CD4-positive, alpha-beta memory T cell (primary cell): ENCODE results near the gene BANF2. TPM values are rescaled to one million over a fixed set of nuclear protein-coding genes. Genes with fewer than 3 reads are reported as not detected.

ENCODE experiments used
- CTCF ChIA-PET: fragments of 350-600 bp; sonication (Branson Sonifier 250); formaldehyde crosslinking; loops from one replicate; lab custom pipeline; 2021; ENCODE audit warnings: inconsistent platforms; ENCODE audit not compliant: partially characterized antibody; lab: Charles Lee
- POLR2A ChIA-PET: fragments of 350-600 bp; sonication (Branson Sonifier 250); formaldehyde crosslinking; loops from one replicate; lab custom pipeline; 2021; ENCODE audit not compliant: partially characterized antibody; lab: Charles Lee
- DNase-seq, 5 donors: peaks; one replicate each; pipeline versions ENCODE4 v3.0.0 to v3.0.0-alpha.2; 2020 to 2022; ENCODE audit warnings: mixed read lengths in 1 of 5
- H3K27ac ChIP-seq: one replicate; pipeline ENCODE4 v1.7.0; 2013; ENCODE audit warnings: low read depth, low read length
- H3K27me3 ChIP-seq: 2 replicates; pipeline ENCODE4 v1.7.0; 2013; ENCODE audit warnings: mild to moderate bottlenecking, low read length, moderate library complexity; ENCODE audit not compliant: insufficient read depth
- H3K36me3 ChIP-seq: 2 replicates; pipeline ENCODE4 v1.7.0; 2013; ENCODE audit warnings: mild to moderate bottlenecking, low read length, moderate library complexity; ENCODE audit not compliant: insufficient read depth
- H3K4me1 ChIP-seq: 2 replicates; pipeline ENCODE4 v1.7.0; 2013; ENCODE audit warnings: mild to moderate bottlenecking, low read length, moderate library complexity; ENCODE audit not compliant: insufficient read depth
- H3K4me3 ChIP-seq, 2 donors: one replicate each; pipeline ENCODE4 v1.7.0; 2013; ENCODE audit warnings: low read length in 2 of 2, mild to moderate bottlenecking in 1 of 2
- H3K9me3 ChIP-seq, 2 donors: one replicate each; pipeline ENCODE4 v1.7.0; 2013; ENCODE audit warnings: low read length in 2 of 2, control low read depth in 1 of 2; ENCODE audit not compliant: control insufficient read depth in 1 of 2
- H3K27ac Mint-ChIP-seq, 7 donors: one replicate each; pipeline ENCODE4 v1.8.0; 2020 to 2021; ENCODE audit warnings: mixed read lengths in 7 of 7, mild to moderate bottlenecking in 6 of 7, inconsistent platforms in 3 of 7, moderate library complexity in 3 of 7
- H3K27me3 Mint-ChIP-seq, 2 donors: one replicate each; pipeline ENCODE4 v1.8.0; 2020 to 2021; ENCODE audit warnings: mixed read lengths in 2 of 2
- H3K36me3 Mint-ChIP-seq, 2 donors: one replicate each; pipeline ENCODE4 v1.8.0; 2020 to 2021; ENCODE audit warnings: mixed read lengths in 2 of 2, inconsistent platforms in 1 of 2, mild to moderate bottlenecking in 1 of 2
- H3K4me1 Mint-ChIP-seq, 4 donors: one replicate each; pipeline ENCODE4 v1.8.0; 2020 to 2021; ENCODE audit warnings: mixed read lengths in 4 of 4, mild to moderate bottlenecking in 1 of 4
- H3K4me3 Mint-ChIP-seq, 8 donors: one replicate each; pipeline ENCODE4 v1.8.0; 2020 to 2021; ENCODE audit warnings: mixed read lengths in 8 of 8, mild to moderate bottlenecking in 7 of 8, moderate library complexity in 6 of 8, inconsistent platforms in 3 of 8
- H3K9me3 Mint-ChIP-seq, 8 donors: one replicate each; pipeline ENCODE4 v1.8.0; 2020 to 2021; ENCODE audit warnings: mixed read lengths in 8 of 8, mild to moderate bottlenecking in 5 of 8, inconsistent platforms in 3 of 8, moderate library complexity in 1 of 8
- intact Hi-C: fragments of 100-400 bp; cut with micrococcal nuclease; formaldehyde crosslinking; loops from one replicate; pipeline ENCODE4 v1.15.1; 2023
- polyA plus RNA-seq, 2 donors: library from polyadenylated mRNA; unstranded; fragments of 300-500 nt; fragmentation: Illumina TruSeq; gene quantifications; one replicate each; pipeline ENCODE4 v1.2.3, GENCODE V29; 2021
- total RNA-seq, 2 experiments: library from RNA; stranded (reverse); gene quantifications; one replicate each; pipeline ENCODE4 v1.2.3, GENCODE V29; 2021

The BANF2 gene
- total and polyA plus RNA-seq, 4 experiments from 2014 or later: not detected

DNA sequence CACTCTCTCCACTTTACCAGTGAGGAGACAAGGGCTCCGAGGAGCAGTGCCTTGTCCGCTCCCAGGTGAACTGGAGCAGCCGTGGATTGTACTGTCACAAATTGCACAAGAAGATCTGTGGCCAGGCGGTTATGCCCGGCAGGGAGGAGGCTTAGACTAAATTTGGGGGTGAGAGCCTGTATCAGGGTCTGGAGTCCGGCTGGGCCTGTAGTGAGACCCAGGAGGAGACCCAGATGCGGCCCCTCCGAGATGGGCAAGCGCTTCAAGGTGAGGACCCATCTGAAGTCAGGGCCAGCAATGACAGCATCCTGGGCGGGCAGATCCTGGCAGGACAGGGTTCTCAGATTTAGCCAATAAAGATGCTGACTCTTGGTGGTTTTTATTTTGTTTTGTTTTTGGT, 27.6 kb downstream of the BANF2 start:
- Mint-ChIP-seq H3K27ac (no peak overlapping the region), H3K4me1 (no peaks in the 10 kb centered on the region), H3K9me3 (peaks cover 0 to 4% (median 0%) of the 10 kb centered on the region in 8 donors), H3K36me3 (no peaks in the 10 kb centered on the region), H3K27me3 (peaks cover 14 to 32% of the 10 kb centered on the region in 2 donors), H3K4me3 (no peak overlapping the region)
- ChIA-PET POLR2A (no interaction called here), CTCF (no interaction called here)
- H3K4me3 ChIP-seq: no peak overlapping the region
- intact Hi-C loops: no loop called here
- H3K27ac ChIP-seq: no peak overlapping the region
- no peaks in the 10 kb centered on the region for H3K9me3 ChIP-seq
- H3K36me3 ChIP-seq: no peaks in the 10 kb centered on the region
- no peak for DNase-seq
- no peaks in the 10 kb centered on the region for H3K27me3 ChIP-seq
- no peaks in the 10 kb centered on the region for H3K4me1 ChIP-seq

DNA sequence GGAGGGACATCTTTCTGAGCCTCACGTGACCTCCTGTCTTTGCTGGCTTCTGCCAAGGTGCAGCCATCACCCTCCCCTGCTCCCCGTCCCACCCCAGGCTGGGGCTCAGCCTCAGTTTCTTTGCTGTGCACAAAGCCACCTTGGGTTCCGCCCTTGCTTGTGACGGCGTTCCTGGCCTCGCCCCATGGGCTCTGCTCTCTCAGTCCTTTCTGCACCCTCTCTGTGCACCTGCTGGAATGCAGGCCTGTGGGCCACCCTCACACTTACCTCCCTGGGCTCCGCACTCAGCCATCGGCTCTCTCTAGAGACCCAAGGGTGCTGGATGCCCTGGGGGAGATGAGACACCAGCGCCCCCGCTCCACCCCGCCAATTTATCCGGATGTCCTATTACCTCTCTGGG, 28.3 kb downstream of the BANF2 start:
- DNase-seq: no peak
- ChIA-PET POLR2A (no interaction called here), CTCF (no interaction called here)
- Mint-ChIP-seq H3K36me3 (no peaks in the 10 kb centered on the region), H3K27me3 (peaks cover 11 to 27% of the 10 kb centered on the region in 2 donors), H3K4me1 (no peaks in the 10 kb centered on the region), H3K27ac (peak overlapping the region in 1 of 7 donors; percentile 14), H3K9me3 (peaks cover 0 to 4% (median 0%) of the 10 kb centered on the region in 8 donors), H3K4me3 (no peak overlapping the region)
- no peak overlapping the region for H3K27ac ChIP-seq
- no peaks in the 10 kb centered on the region for H3K27me3 ChIP-seq
- no peaks in the 10 kb centered on the region for H3K4me1 ChIP-seq
- H3K9me3 ChIP-seq: no peaks in the 10 kb centered on the region
- H3K4me3 ChIP-seq: no peak overlapping the region
- H3K36me3 ChIP-seq: no peaks in the 10 kb centered on the region
- intact Hi-C loops: no loop called here

GRCh38 chr20:17730071-17730470, 30.3 kb downstream of the BANF2 start:
- Mint-ChIP-seq H3K9me3 (peaks cover 0 to 2% (median 0%) of the 10 kb centered on the region in 8 donors), H3K27me3 (peaks cover 3 to 19% of the 10 kb centered on the region in 2 donors), H3K4me1 (no peaks in the 10 kb centered on the region), H3K4me3 (no peak overlapping the region), H3K27ac (no peak overlapping the region), H3K36me3 (no peaks in the 10 kb centered on the region)
- no peaks in the 10 kb centered on the region for H3K4me1 ChIP-seq
- no peaks in the 10 kb centered on the region for H3K36me3 ChIP-seq
- no peaks in the 10 kb centered on the region for H3K9me3 ChIP-seq
- DNase-seq: no peak
- H3K4me3 ChIP-seq: no peak overlapping the region
- CTCF ChIA-PET: no interaction called here
- POLR2A ChIA-PET: no interaction called here
- no peaks in the 10 kb centered on the region for H3K27me3 ChIP-seq
- H3K27ac ChIP-seq: no peak overlapping the region
- intact Hi-C loops: no loop called here

- no peaks in the 10 kb centered on the region for H3K36me3 Mint-ChIP-seq
Measured at GRCh38 chr20:17731233-17731632, 31.5 kb downstream of the BANF2 start.

DNA sequence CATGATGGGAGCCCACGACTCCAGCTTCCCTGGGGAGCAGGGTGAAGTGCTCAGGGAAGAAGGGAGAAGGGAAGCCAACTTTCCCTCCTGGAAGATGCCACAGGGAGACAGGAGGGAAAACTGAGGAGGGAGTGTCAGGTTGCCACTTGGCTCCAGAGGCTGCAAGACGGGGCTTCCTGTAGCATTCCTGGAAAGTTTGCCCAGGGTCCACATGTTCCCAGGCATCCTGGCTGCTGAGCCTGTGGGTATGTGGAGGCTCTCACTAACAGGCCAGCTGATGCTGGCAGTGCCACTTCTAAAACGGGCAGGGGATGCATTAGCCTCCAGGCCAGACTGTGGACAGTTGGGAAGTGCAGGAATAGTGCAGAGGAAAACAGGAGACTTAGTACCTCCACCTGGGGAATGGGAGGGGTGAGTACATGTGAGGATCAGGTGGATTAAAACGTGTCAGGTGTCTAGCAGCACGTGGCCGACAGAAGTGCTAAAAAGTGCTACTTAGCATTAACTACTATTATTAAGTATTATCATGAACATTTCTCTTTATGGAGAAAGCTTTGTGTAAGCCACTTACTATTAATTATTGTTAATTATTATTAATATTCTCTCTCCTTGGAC, 33.2 kb downstream of the BANF2 start:
- ChIA-PET CTCF (no interaction called here), POLR2A (no interaction called here)

More at GRCh38 chr20:17731233-17731632, 31.5 kb downstream of the BANF2 start:
- no peaks in the 10 kb centered on the region for H3K4me1 ChIP-seq
- Mint-ChIP-seq H3K27me3 (peaks cover 3 to 16% of the 10 kb centered on the region in 2 donors), H3K9me3 (peaks cover 0 to 7% (median 2%) of the 10 kb centered on the region in 8 donors), H3K27ac (peak overlapping the region in 1 of 7 donors; percentile 44), H3K4me1 (no peaks in the 10 kb centered on the region), H3K4me3 (no peak overlapping the region)
- no peaks in the 10 kb centered on the region for H3K36me3 ChIP-seq
- ChIA-PET POLR2A (no interaction called here), CTCF (no interaction called here)
- no peak for DNase-seq
- H3K27me3 ChIP-seq: no peaks in the 10 kb centered on the region
- intact Hi-C loops: no loop called here
- no peak overlapping the region for H3K4me3 ChIP-seq
- H3K9me3 ChIP-seq: no peaks in the 10 kb centered on the region
- no peak overlapping the region for H3K27ac ChIP-seq

DNA sequence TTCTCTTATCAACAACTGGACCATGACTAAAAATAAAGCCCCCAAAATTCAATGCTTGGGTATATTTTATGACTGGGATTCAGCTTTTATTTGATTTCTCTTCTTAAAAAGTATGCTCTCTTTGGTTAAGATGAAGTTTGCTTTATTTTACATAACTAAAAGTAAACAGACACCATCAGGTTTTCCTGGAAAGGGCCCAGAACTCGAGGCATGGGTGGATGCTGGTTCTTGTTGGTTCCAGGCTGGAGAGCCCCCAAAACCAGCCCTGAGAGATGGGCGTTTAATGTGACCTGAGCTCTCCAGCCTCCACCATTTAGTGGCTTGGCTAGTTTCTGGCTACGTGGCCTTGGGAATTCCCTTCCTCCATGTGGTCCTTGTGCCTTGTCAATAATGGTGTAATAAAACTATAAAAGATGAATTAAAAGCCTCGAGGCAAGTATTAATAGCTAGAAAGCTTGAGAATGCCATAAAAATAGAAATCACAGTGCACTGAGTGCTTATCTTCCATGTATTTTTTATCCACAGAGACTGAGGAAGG, 34.1 kb downstream of the BANF2 start:
- Histone ChIP-seq H3K36me3 (no peaks in the 10 kb centered on the region), H3K9me3 (no peaks in the 10 kb centered on the region), H3K4me1 (no peaks in the 10 kb centered on the region), H3K27me3 (no peaks in the 10 kb centered on the region), H3K27ac (no peak overlapping the region), H3K4me3 (no peak overlapping the region)
- H3K36me3 Mint-ChIP-seq: no peaks in the 10 kb centered on the region
- ChIA-PET POLR2A (no interaction called here), CTCF (no interaction called here)
- H3K27me3 Mint-ChIP-seq: peaks cover 6 to 16% of the 10 kb centered on the region in 2 donors
- no peak for DNase-seq
- no peaks in the 10 kb centered on the region for H3K4me1 Mint-ChIP-seq
- peaks cover 4 to 17% (median 9%) of the 10 kb centered on the region in 8 donors for H3K9me3 Mint-ChIP-seq
- intact Hi-C loops: no loop called here
- no peak overlapping the region for H3K27ac Mint-ChIP-seq
- H3K4me3 Mint-ChIP-seq: no peak overlapping the region

More for the DNA sequence above, 33.2 kb downstream of the BANF2 start:
- Mint-ChIP-seq H3K36me3 (no peaks in the 10 kb centered on the region), H3K4me3 (no peak overlapping the region), H3K27ac (no peak overlapping the region), H3K9me3 (peaks cover 4 to 14% (median 6%) of the 10 kb centered on the region in 8 donors), H3K4me1 (no peaks in the 10 kb centered on the region), H3K27me3 (peaks cover 3 to 16% of the 10 kb centered on the region in 2 donors)
- Histone ChIP-seq H3K36me3 (no peaks in the 10 kb centered on the region), H3K27ac (no peak overlapping the region), H3K4me3 (no peak overlapping the region), H3K9me3 (no peaks in the 10 kb centered on the region), H3K4me1 (no peaks in the 10 kb centered on the region), H3K27me3 (no peaks in the 10 kb centered on the region)
- DNase-seq: no peak
- intact Hi-C loops: no loop called here

DNA sequence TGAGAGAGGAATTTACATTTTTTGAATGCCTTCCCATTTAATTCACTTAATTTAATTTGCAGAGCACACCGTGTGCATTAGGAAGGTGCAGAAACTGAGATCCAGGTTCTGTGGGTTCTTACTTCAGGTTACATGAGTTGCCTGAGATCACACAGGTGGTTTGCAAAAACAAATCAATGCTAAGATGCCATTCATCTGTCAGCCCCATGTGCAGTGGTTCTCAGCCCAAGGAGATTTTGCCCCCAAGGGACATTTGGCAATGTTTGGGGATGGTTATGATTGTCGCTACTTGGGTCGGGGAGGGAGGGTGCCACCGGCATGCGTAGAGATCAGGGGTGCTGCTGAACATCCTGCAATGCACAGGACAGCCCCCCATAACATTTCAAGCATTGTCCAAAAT, 34.6 kb downstream of the BANF2 start:
- Histone ChIP-seq H3K36me3 (no peaks in the 10 kb centered on the region), H3K4me3 (no peak overlapping the region), H3K4me1 (no peaks in the 10 kb centered on the region), H3K9me3 (no peaks in the 10 kb centered on the region), H3K27me3 (no peaks in the 10 kb centered on the region), H3K27ac (no peak overlapping the region)
- Mint-ChIP-seq H3K27ac (no peak overlapping the region), H3K27me3 (peaks cover 3 to 16% of the 10 kb centered on the region in 2 donors), H3K9me3 (peaks cover 4 to 17% (median 9%) of the 10 kb centered on the region in 8 donors), H3K4me1 (no peaks in the 10 kb centered on the region), H3K36me3 (no peaks in the 10 kb centered on the region), H3K4me3 (no peak overlapping the region)
- POLR2A ChIA-PET: no interaction called here
- intact Hi-C loops: no loop called here
- CTCF ChIA-PET: no interaction called here
- DNase-seq: no peak
